H9 (cell line): Measurements from ENCODE around the gene NANOS3. TPM values are rescaled to one million over a fixed set of nuclear protein-coding genes. Genes with fewer than 3 reads are reported as not detected.
"Not testable (repeated sequence)": the region's sequence is repeated elsewhere in the genome, so short reads cannot be mapped to it uniquely, and the experiment has no call there.

Experiments
- DNase-seq: peaks from one replicate; pipeline ENCODE4 v3.0.0-alpha.2; 2017
- H2AFZ ChIP-seq: one replicate; pipeline ENCODE4 v1.6.1; 2013; ENCODE audit warnings: mild to moderate bottlenecking, low read length, control low read depth, moderate library complexity
- H2AK5ac ChIP-seq: 2 replicates; pipeline ENCODE4 v1.6.1; 2013; ENCODE audit warnings: low read length, control low read depth, mixed read lengths; ENCODE audit not compliant: insufficient read length
- H2BK120ac ChIP-seq: one replicate; pipeline ENCODE4 v1.6.1; 2013; ENCODE audit warnings: low read depth, mild to moderate bottlenecking, low read length, control low read depth, inconsistent platforms; ENCODE audit not compliant: poor library complexity, severe bottlenecking
- H2BK12ac ChIP-seq: 2 replicates; pipeline ENCODE4 v1.6.1; 2013; ENCODE audit warnings: low read length, control low read depth, mixed read lengths, low read depth; ENCODE audit not compliant: insufficient read length
- H2BK15ac ChIP-seq: 2 replicates; pipeline ENCODE4 v1.6.1; 2013; ENCODE audit warnings: low read depth, low read length, control low read depth
- H2BK20ac ChIP-seq: one replicate; pipeline ENCODE4 v1.6.1; 2013; ENCODE audit warnings: low read depth, mild to moderate bottlenecking, low read length, control low read depth, inconsistent platforms; ENCODE audit not compliant: poor library complexity, severe bottlenecking
- H2BK5ac ChIP-seq: 2 replicates; pipeline ENCODE4 v1.6.1; 2013; ENCODE audit warnings: low read length, control low read depth, mixed read lengths; ENCODE audit not compliant: insufficient read length
- H3K14ac ChIP-seq: 2 replicates; pipeline ENCODE4 v1.6.1; 2013; ENCODE audit warnings: low read length, control low read depth; ENCODE audit not compliant: insufficient read depth
- H3K18ac ChIP-seq: 2 replicates; pipeline ENCODE4 v1.6.1; 2013; ENCODE audit warnings: low read depth, mild to moderate bottlenecking, mixed read lengths, low read length, control low read depth; ENCODE audit not compliant: insufficient read length
- H3K23ac ChIP-seq: 2 replicates; pipeline ENCODE4 v1.6.1; 2013; ENCODE audit warnings: low read length, control low read depth, mixed read lengths, low read depth; ENCODE audit not compliant: insufficient read length
- H3K23me2 ChIP-seq: 2 replicates; pipeline ENCODE4 v1.6.1; 2013; ENCODE audit warnings: low read depth, mild to moderate bottlenecking, mixed read lengths, low read length, control low read depth; ENCODE audit not compliant: insufficient read length, poor library complexity, severe bottlenecking
- H3K27ac ChIP-seq: 2 replicates; pipeline ENCODE4 v1.5.1; 2013; ENCODE audit warnings: low read length, control low read depth, mixed read lengths, low read depth; ENCODE audit not compliant: insufficient read length
- H3K27me3 ChIP-seq: 2 replicates; pipeline ENCODE4 v1.6.1; 2013; ENCODE audit warnings: low read length, control low read depth, inconsistent platforms; ENCODE audit not compliant: insufficient read depth
- H3K4ac ChIP-seq: 2 replicates; pipeline ENCODE4 v1.6.1; 2013; ENCODE audit warnings: low read depth, mild to moderate bottlenecking, control low read depth, inconsistent platforms, low read length, moderate library complexity
- H3K4me1 ChIP-seq: 2 replicates; pipeline ENCODE4 v1.6.1; 2013; ENCODE audit warnings: low read length, control low read depth, inconsistent platforms; ENCODE audit not compliant: insufficient read depth
- H3K4me2 ChIP-seq: 2 replicates; pipeline ENCODE4 v1.6.1; 2013; ENCODE audit warnings: low read length, control low read depth, mixed read lengths; ENCODE audit not compliant: insufficient read length, insufficient read depth
- H3K56ac ChIP-seq: 2 replicates; pipeline ENCODE4 v1.6.1; 2013; ENCODE audit warnings: low read depth, mild to moderate bottlenecking, mixed read lengths, low read length, control low read depth; ENCODE audit not compliant: insufficient read length
- H3K79me1 ChIP-seq: 2 replicates; pipeline ENCODE4 v1.6.1; 2013; ENCODE audit warnings: low read depth, mild to moderate bottlenecking, moderate library complexity, low read length, control low read depth, inconsistent platforms; ENCODE audit not compliant: insufficient read depth, poor library complexity, severe bottlenecking
- H3K79me2 ChIP-seq: 2 replicates; pipeline ENCODE4 v1.6.1; 2013; ENCODE audit warnings: low read length, control low read depth, inconsistent platforms; ENCODE audit not compliant: insufficient read depth
- H3K9ac ChIP-seq: 2 replicates; pipeline ENCODE4 v1.6.1; 2013; ENCODE audit warnings: low read length, control low read depth, mixed read lengths; ENCODE audit not compliant: insufficient read length; ENCODE audit errors: extremely low read depth
- H3K9me3 ChIP-seq: one replicate; pipeline ENCODE4 v1.6.1; 2013; ENCODE audit warnings: low read depth, low read length, inconsistent platforms; ENCODE audit not compliant: control insufficient read depth
- H3T11ph ChIP-seq: one replicate; pipeline ENCODE4 v1.6.1; 2013; ENCODE audit warnings: mild to moderate bottlenecking, low read length, control low read depth, inconsistent platforms
- H4K20me1 ChIP-seq: one replicate; pipeline ENCODE4 v1.6.1; 2013; ENCODE audit not compliant: control insufficient read depth, insufficient read length, insufficient read depth
- H4K5ac ChIP-seq: 2 replicates; pipeline ENCODE4 v1.6.1; 2013; ENCODE audit warnings: low read depth, mild to moderate bottlenecking, mixed read lengths, low read length, control low read depth; ENCODE audit not compliant: insufficient read length
- H4K8ac ChIP-seq: replicated peaks from 2 replicates; pipeline ENCODE4 v1.6.1; 2013; ENCODE audit warnings: low read length, control low read depth, mixed read lengths, low read depth; ENCODE audit not compliant: insufficient read length
- H4K91ac ChIP-seq: 2 replicates; pipeline ENCODE4 v1.6.1; 2013; ENCODE audit warnings: low read depth, mild to moderate bottlenecking, moderate library complexity, mixed read lengths, low read length, control low read depth; ENCODE audit not compliant: insufficient read length
- H3K27ac Mint-ChIP-seq, 3 experiments: 2 replicates in 2 of 3; 3 replicates in 1 of 3; pipeline ENCODE4 v1.8.0; 2020 to 2021; ENCODE audit warnings: mixed read lengths in 3 of 3, mild to moderate bottlenecking in 1 of 3, moderate library complexity in 1 of 3
- H3K27me3 Mint-ChIP-seq: 2 replicates; pipeline ENCODE4 v1.8.0; 2021; ENCODE audit warnings: low read depth, mild to moderate bottlenecking, moderate library complexity, mixed read lengths
- H3K36me3 Mint-ChIP-seq, 3 experiments: 2 replicates in 2 of 3; 3 replicates in 1 of 3; pipeline ENCODE4 v1.8.0; 2020 to 2021; ENCODE audit warnings: low read depth in 3 of 3, mixed read lengths in 3 of 3; ENCODE audit not compliant: insufficient read depth in 1 of 3
- H3K4me1 Mint-ChIP-seq, 2 experiments: 2 replicates each; pipeline ENCODE4 v1.8.0; 2020; ENCODE audit warnings: mixed read lengths in 2 of 2
- H3K4me3 Mint-ChIP-seq, 2 experiments: 2 replicates in 1 of 2; 3 replicates in 1 of 2; pipeline ENCODE4 v1.8.0; 2020 to 2021; ENCODE audit warnings: mild to moderate bottlenecking in 2 of 2, mixed read lengths in 2 of 2, moderate library complexity in 1 of 2
- H3K9me3 Mint-ChIP-seq, 2 experiments: 2 replicates in 1 of 2; 3 replicates in 1 of 2; pipeline ENCODE4 v1.8.0; 2020; ENCODE audit warnings: mild to moderate bottlenecking in 2 of 2, mixed read lengths in 2 of 2, moderate library complexity in 1 of 2
- WGBS: extraction: QIAGEN DNeasy Blood & Tissue Kit; methylation state at CpG from one replicate; pipeline ENCODE4 v1.1.7; 2013; ENCODE audit warnings: missing lambda C conversion rate, low lambda C conversion rate, mixed read lengths; ENCODE audit not compliant: insufficient read length; ENCODE audit errors: extremely low coverage; 5-methylcytosine and 5-hydroxymethylcytosine counted together
- total RNA-seq: library from RNA; stranded (reverse); gene quantifications from 2 replicates; pipeline ENCODE4 v1.2.1, GENCODE V29; 2021
- TF ChIP-seq, protein P1 (sequence below): fragments of 200-600 bp; sonication (generic); conservative IDR thresholded peaks from 3 replicates; pipeline ENCODE4 v1.8.0; 2021; ENCODE audit warnings: antibody characterized with exemption, mild to moderate bottlenecking

Gene NANOS3
- total RNA-seq, 1 experiment from 2014 or later: not detected

DNA sequence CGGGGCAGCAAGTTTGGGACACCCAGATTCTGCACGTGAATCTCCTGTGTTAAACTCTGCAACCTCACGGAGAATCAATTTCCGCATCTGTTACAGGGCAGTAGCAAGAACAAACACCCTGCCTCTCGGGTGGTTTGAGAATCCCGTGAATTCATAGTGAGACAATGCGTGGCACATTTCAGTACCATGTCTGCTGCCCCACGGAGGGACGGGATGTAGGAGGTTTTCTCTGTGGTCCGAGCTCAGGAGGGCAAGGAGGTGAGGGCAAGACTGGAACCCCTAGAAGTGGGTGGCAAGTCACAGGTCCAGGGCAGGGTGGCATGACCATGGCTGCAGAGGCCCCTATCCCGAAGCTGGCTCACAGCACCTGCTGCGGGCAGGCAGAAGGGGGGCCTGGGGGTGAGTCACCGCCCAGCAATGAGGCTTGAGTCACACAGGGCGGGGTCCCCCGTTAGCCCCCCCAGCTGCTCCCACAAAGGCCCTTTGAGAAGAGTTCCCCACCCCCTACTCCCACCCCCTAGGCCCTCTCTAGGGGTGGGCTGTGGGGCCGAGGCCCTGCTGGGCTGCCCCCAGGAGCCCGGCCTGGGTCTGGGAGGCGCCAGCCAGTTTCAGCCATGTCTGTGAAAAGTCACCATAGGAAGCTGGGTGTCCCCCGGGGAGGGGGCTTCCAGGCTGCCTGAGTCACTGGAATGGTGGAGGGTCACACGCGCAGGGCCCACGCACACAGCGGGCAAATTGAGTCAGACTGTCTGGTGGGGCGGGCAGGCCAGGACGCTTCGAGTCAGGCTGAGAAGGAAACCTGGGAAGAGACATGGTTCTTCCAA is 25.8 kb upstream of the NANOS3 start:
- H3K23me2 ChIP-seq: peaks cover 7% of the 10 kb centered on the region
- no peak overlapping the region for H2AFZ ChIP-seq
- H4K91ac ChIP-seq: peak overlapping the region; percentile 94
- H4K8ac ChIP-seq: no peak overlapping the region
- no peaks in the 10 kb centered on the region; a peak in 2 of 7 replicates for H3K36me3 Mint-ChIP-seq
- peak overlapping the region; percentile 95 for H3K14ac ChIP-seq
- H3K27me3 Mint-ChIP-seq: no peaks in the 10 kb centered on the region
- peak overlapping the region; percentile 94 for H2BK120ac ChIP-seq
- no peak overlapping the region for H3K23ac ChIP-seq
- peaks cover 4% of the 10 kb centered on the region; the same call in 1 of the 2 replicates for H3K4me1 ChIP-seq
- no peaks in the 10 kb centered on the region for H3K9me3 ChIP-seq
- H4K20me1 ChIP-seq: no peaks in the 10 kb centered on the region
- H3K4me1 Mint-ChIP-seq: peaks cover 20 to 23% of the 10 kb centered on the region in 2 experiments
- TF ChIP-seq, protein P1, sequence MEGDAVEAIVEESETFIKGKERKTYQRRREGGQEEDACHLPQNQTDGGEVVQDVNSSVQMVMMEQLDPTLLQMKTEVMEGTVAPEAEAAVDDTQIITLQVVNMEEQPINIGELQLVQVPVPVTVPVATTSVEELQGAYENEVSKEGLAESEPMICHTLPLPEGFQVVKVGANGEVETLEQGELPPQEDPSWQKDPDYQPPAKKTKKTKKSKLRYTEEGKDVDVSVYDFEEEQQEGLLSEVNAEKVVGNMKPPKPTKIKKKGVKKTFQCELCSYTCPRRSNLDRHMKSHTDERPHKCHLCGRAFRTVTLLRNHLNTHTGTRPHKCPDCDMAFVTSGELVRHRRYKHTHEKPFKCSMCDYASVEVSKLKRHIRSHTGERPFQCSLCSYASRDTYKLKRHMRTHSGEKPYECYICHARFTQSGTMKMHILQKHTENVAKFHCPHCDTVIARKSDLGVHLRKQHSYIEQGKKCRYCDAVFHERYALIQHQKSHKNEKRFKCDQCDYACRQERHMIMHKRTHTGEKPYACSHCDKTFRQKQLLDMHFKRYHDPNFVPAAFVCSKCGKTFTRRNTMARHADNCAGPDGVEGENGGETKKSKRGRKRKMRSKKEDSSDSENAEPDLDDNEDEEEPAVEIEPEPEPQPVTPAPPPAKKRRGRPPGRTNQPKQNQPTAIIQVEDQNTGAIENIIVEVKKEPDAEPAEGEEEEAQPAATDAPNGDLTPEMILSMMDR: no peak
- no CpG with 5 or more reads among the region's 26 CpGs for WGBS
- H3T11ph ChIP-seq: peak overlapping the region; percentile 83
- H3K4me2 ChIP-seq: peak overlapping the region; percentile 37
- no peaks in the 10 kb centered on the region for H3K79me1 ChIP-seq
- peak overlapping the region; percentile 95 for H2BK12ac ChIP-seq
- peak overlapping the region; percentile 42 to 71 for H3K4me3 Mint-ChIP-seq
- H3K27ac ChIP-seq: no peak overlapping the region
- no peak overlapping the region for H2BK5ac ChIP-seq
- peak overlapping the region; percentile 96 for H3K4ac ChIP-seq
- no peak overlapping the region for H3K9ac ChIP-seq
- H3K27ac Mint-ChIP-seq: peak overlapping the region in 2 of 3 experiments; percentile 82 to 95; a peak in 4 of 7 replicates
- H3K9me3 Mint-ChIP-seq: no peaks in the 10 kb centered on the region
- H2BK15ac ChIP-seq: peak overlapping the region; percentile 33; the same call in 1 of the 2 replicates
- peak overlapping the region; percentile 97 for H3K18ac ChIP-seq
- peak; percentile 81 for DNase-seq
- H3K79me2 ChIP-seq: no peaks in the 10 kb centered on the region
- H3K27me3 ChIP-seq: no peaks in the 10 kb centered on the region
- no peak overlapping the region for H2AK5ac ChIP-seq
- no peak overlapping the region for H3K56ac ChIP-seq
- peak overlapping the region; percentile 68 for H4K5ac ChIP-seq
- no peak overlapping the region for H2BK20ac ChIP-seq

DNA sequence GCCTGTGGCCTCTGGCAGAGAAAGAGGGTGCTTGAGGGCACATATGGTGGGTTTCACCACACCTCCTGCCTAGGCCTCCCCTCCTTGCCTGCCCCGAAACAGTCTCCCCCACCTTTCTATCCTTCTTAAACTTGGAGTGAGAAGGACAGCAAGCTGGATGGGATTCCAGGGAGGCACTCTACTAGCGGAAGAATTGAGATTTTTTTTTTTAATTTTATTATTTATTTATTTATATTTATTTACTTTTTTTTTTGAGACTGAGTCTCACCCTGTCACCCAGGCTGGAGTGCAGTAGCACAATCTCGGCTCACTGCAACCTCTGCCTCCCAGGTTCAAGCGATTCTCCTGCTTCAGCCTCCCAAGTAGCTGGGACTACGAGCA is 25.2 kb upstream of the NANOS3 start:
- H3K4me1 ChIP-seq, H3K79me2 ChIP-seq, H2AFZ ChIP-seq, H4K20me1 ChIP-seq, H3K9me3 Mint-ChIP-seq, H3K9ac ChIP-seq, H3K56ac ChIP-seq, H3K27me3 ChIP-seq, H3K27ac ChIP-seq, H3K4me3 Mint-ChIP-seq, H3K4ac ChIP-seq, H4K8ac ChIP-seq, H3K4me2 ChIP-seq, DNase-seq, H2BK20ac ChIP-seq, H3K9me3 ChIP-seq, H3K79me1 ChIP-seq, H3K36me3 Mint-ChIP-seq, H2BK5ac ChIP-seq, H2AK5ac ChIP-seq, H3T11ph ChIP-seq, H3K27me3 Mint-ChIP-seq, H3K23ac ChIP-seq, H3K23me2 ChIP-seq: not testable (repeated sequence)
- Mint-ChIP-seq H3K27ac (peak overlapping the region in 2 of 3 experiments; percentile 81 to 82; a peak in 2 of 7 replicates), H3K4me1 (peaks cover 14 to 17% of the 10 kb centered on the region in 2 experiments)
- peak overlapping the region; percentile 33; the same call in 1 of the 2 replicates for H2BK15ac ChIP-seq
- peak overlapping the region; percentile 90 for H3K18ac ChIP-seq
- H4K5ac ChIP-seq: peak overlapping the region; percentile 68
- peak overlapping the region; percentile 90 for H2BK120ac ChIP-seq
- H3K14ac ChIP-seq: peak overlapping the region; percentile 90
- peak overlapping the region; percentile 95 for H2BK12ac ChIP-seq
- peak overlapping the region; percentile 9 for H4K91ac ChIP-seq
- no CpG with 5 or more reads among the region's 5 CpGs for WGBS
